Measurements from ENCODE around the gene FCN1. TPM values are rescaled to one million over a fixed set of nuclear protein-coding genes. Genes with fewer than 3 reads are reported as not detected.

FCN1 gene
- total and polyA plus RNA-seq, 9 of the 15 experiments (the other 6 are each of a cell fraction or from before 2014, with no cell fraction given): not detected

DNA sequence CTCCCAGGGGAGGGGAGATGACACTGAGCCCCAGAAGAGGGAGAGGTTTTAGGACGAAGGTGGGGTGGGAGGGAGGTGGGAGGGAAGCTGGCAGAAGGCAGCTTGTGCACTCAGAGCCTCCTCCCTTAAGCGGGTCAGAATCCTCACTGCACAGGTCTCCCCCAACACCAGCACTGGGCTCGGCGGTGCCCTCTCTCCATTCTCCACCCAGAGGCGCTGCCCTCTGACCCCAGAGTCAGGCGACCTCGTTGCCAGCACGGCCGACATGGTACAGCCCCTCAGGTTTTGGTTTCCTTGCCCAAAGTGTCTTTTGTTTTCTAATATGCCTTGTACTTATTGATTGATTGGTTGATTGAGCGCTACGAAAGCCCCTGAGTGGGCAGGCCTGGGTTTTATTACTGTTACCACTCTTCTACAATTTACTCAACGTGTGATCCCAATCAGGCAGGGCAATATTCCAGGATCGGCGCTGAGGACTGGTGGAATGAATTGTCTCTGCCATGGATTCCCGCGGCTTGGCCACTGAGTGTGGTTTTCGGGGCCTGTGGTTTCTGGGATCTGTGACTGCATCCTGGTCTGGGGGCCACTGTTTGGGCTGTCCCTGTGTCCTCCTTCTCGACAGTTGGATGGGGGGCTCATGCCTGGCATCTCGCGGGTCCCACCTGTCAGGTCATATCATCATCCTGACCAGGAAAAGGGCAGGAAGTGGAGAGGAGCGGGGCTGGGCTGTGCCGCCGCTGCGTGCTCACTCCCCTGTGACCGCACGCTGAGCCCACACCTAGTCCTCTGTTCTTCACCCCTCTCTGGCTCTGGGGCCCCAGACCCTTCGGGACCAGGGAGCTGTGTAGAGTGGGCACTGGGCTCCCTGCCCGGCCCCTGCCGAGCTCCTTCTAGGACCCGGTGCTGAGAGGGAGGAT, 46.7 kb downstream of the FCN1 start (continued):
- TF ChIP-seq, protein P1, sequence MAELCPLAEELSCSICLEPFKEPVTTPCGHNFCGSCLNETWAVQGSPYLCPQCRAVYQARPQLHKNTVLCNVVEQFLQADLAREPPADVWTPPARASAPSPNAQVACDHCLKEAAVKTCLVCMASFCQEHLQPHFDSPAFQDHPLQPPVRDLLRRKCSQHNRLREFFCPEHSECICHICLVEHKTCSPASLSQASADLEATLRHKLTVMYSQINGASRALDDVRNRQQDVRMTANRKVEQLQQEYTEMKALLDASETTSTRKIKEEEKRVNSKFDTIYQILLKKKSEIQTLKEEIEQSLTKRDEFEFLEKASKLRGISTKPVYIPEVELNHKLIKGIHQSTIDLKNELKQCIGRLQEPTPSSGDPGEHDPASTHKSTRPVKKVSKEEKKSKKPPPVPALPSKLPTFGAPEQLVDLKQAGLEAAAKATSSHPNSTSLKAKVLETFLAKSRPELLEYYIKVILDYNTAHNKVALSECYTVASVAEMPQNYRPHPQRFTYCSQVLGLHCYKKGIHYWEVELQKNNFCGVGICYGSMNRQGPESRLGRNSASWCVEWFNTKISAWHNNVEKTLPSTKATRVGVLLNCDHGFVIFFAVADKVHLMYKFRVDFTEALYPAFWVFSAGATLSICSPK (IDR thresholded peaks at IDR 0.05; ENCODE audit: borderline replicate concordance): no peak

DNA sequence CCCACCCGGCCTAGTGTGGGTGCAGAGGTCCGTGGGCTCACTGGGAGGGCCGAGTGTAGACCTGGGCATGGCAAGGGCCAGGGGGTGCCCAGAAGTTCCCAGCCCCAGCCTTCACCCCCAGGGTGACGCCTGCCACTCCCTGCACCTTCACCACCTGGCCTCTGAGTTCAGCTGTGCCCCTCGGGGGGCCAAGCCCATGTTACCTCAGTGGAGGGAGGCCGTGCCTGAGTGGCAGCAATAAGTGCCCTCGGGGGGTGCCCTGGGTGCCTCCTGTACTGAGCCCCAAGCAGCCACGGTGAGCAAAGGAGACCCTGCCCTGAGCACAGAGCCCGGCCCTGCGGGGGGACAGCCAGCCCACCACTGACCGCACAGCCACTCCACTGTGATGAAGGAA, 47.4 kb downstream of the FCN1 start:
- DNase-seq (ENCODE audit: extremely low read depth in 1 of 4, low spot score in 3 of 4) (no peak), ATAC-seq (no peak), FAIRE-seq (no peak)
- TF ChIP-seq RNF2 (IDR thresholded peaks at IDR 0.05): no peak
- no peak for TF ChIP-seq ZFP1 (CRISPR knock-in tag; IDR thresholded peaks at IDR 0.05)
- TF ChIP-seq KDM1A (IDR thresholded peaks at IDR 0.05): no peak
- no peak for TF ChIP-seq NONO (IDR thresholded peaks at IDR 0.05; ENCODE audit: low read depth in 2 of 2, low read length in 1 of 2)
- TF ChIP-seq RBM25 (IDR thresholded peaks at IDR 0.05; ENCODE audit: low read depth, low read length, severe bottlenecking): no peak
- TF ChIP-seq NR2C2 (CRISPR knock-in tag; IDR thresholded peaks at IDR 0.05): no peak
- no peak for TF ChIP-seq NR2C2 (tag; IDR thresholded peaks at IDR 0.05)
- TF ChIP-seq OTX1 (CRISPR knock-in tag; IDR thresholded peaks at IDR 0.05): no peak
- no peak for TF ChIP-seq HIVEP1 (CRISPR knock-in tag; IDR thresholded peaks at IDR 0.05)
- no peak for TF ChIP-seq SPI1 (IDR thresholded peaks at IDR 0.05; ENCODE audit: borderline replicate concordance, low read depth, low read length)
- TF ChIP-seq, protein P2, sequence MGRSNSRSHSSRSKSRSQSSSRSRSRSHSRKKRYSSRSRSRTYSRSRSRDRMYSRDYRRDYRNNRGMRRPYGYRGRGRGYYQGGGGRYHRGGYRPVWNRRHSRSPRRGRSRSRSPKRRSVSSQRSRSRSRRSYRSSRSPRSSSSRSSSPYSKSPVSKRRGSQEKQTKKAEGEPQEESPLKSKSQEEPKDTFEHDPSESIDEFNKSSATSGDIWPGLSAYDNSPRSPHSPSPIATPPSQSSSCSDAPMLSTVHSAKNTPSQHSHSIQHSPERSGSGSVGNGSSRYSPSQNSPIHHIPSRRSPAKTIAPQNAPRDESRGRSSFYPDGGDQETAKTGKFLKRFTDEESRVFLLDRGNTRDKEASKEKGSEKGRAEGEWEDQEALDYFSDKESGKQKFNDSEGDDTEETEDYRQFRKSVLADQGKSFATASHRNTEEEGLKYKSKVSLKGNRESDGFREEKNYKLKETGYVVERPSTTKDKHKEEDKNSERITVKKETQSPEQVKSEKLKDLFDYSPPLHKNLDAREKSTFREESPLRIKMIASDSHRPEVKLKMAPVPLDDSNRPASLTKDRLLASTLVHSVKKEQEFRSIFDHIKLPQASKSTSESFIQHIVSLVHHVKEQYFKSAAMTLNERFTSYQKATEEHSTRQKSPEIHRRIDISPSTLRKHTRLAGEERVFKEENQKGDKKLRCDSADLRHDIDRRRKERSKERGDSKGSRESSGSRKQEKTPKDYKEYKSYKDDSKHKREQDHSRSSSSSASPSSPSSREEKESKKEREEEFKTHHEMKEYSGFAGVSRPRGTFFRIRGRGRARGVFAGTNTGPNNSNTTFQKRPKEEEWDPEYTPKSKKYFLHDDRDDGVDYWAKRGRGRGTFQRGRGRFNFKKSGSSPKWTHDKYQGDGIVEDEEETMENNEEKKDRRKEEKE (IDR thresholded peaks at IDR 0.05; ENCODE audit: borderline replicate concordance in 1 of 2, control insufficient read depth in 1 of 2, low read depth in 2 of 2, low read length in 1 of 2): no peak
- no peak for TF ChIP-seq PPARD (CRISPR knock-in tag; IDR thresholded peaks at IDR 0.05)
- peaks cover 0 to 26% of the 10 kb centered on the region in 2 experiments; a peak in 2 of 5 replicates for H3K27me3 ChIP-seq (ENCODE audit: control insufficient read depth in 2 of 2, insufficient read depth in 2 of 2, low read length in 2 of 2)
- no peak overlapping the region; a peak in 1 of 4 replicates for H3K9ac ChIP-seq (ENCODE audit: insufficient read depth in 1 of 2, low read depth in 2 of 2, low read length in 2 of 2)
- in situ Hi-C loops (cut with MboI) (no loop called here), intact Hi-C loops (cut with micrococcal nuclease) (no loop called here)
- POLR2A ChIA-PET: no interaction called here
- no peak overlapping the region for H3K4me2 ChIP-seq (ENCODE audit: insufficient read depth, low read length)
- H2AFZ ChIP-seq (ENCODE audit: low read depth, low read length): no peak overlapping the region
- H3K27ac ChIP-seq (ENCODE audit: extremely low read depth, low read depth, low read length): no peak overlapping the region
- H3K79me2 ChIP-seq (ENCODE audit: control insufficient read depth, insufficient read depth, low read length): no peaks in the 10 kb centered on the region; the same call in 2 of the 3 replicates
- no peaks in the 10 kb centered on the region for H3K4me1 ChIP-seq (replicated peaks in 1 of 2; ENCODE audit: control insufficient read depth in 2 of 2, insufficient read depth in 2 of 2, low read length in 2 of 2)
- no peaks in the 10 kb centered on the region for H4K20me1 ChIP-seq (replicated peaks; ENCODE audit: control insufficient read depth, insufficient read depth, low read length)
- no peaks in the 10 kb centered on the region for H3K9me3 ChIP-seq (replicated peaks; ENCODE audit: control insufficient read depth, insufficient read depth, low read depth, low read length)
- CTCF ChIA-PET (ENCODE audit: low intra/inter-chr PET ratio): no interaction called here
- no peak overlapping the region for H3K4me3 ChIP-seq
- no peaks in the 10 kb centered on the region for H3K36me3 ChIP-seq (ENCODE audit: control insufficient read depth, insufficient read depth, low read length)
- 2% methylated on average over 9 of the region's 11 CpGs for WGBS (ENCODE audit: insufficient coverage, low coverage, missing lambda C conversion rate)
- no TSS peak for BruUV-seq (replicated peaks)
- no peaks in the 10 kb centered on the region for H3K9me1 ChIP-seq (ENCODE audit: control insufficient read depth, insufficient read depth, low read length)
